ENCODE measurements around the gene CLDN12. TPM values are rescaled to one million over a fixed set of nuclear protein-coding genes. Genes with fewer than 3 reads are reported as not detected.

CLDN12 gene
- total and polyA plus RNA-seq, 2 donors (not counting 1 experiment from before 2014, with no cell fraction given) = 1.2 to 14.1 TPM

- ATAC-seq (ENCODE audit: low read depth) = no peak
- Mint-ChIP-seq H3K27ac (no peak overlapping the region), H3K9me3 (ENCODE audit: insufficient read depth) (no peaks in the 10 kb centered on the region), H3K27me3 (no peaks in the 10 kb centered on the region), H3K4me1 (no peaks in the 10 kb centered on the region), H3K4me3 (no peak overlapping the region)
- ChIA-PET CTCF (interaction anchor here (1.2 to 4.7 kb wide), 2 partner anchors 109 to 268 kb away, joined by 5 to 15 read pairs; partner anchors contain the start of gene STEAP1), POLR2A (no interaction called here)
- H3K4me3 ChIP-seq (ENCODE audit: control extremely low read depth in 1 of 5, extremely low read depth in 1 of 5, insufficient read depth in 1 of 5, low read depth in 2 of 5, low read length in 4 of 5) = no peak overlapping the region
- H3K79me2 ChIP-seq (ENCODE audit: control insufficient read depth, insufficient read depth, low read length) = no peaks in the 10 kb centered on the region
- H4K20me1 ChIP-seq (ENCODE audit: control insufficient read depth, insufficient read depth, low read length, poor library complexity, severe bottlenecking) = no peaks in the 10 kb centered on the region
- H3K27me3 ChIP-seq (replicated peaks in 1 of 4; ENCODE audit: control extremely low read depth in 1 of 4, control insufficient read depth in 3 of 4, insufficient read depth in 4 of 4, low read length in 3 of 4) = no peaks in the 10 kb centered on the region
- 98% methylated on average over 3 of the region's 6 CpGs for WGBS (ENCODE audit: insufficient coverage)
- H3K27ac ChIP-seq (ENCODE audit: low read length in 2 of 2) = no peak overlapping the region
- H3K4me1 ChIP-seq (ENCODE audit: control insufficient read depth in 2 of 2, insufficient read depth in 2 of 2, low read length in 2 of 2) = no peaks in the 10 kb centered on the region
- TF ChIP-seq EZH2 (IDR thresholded peaks at IDR 0.05; ENCODE audit: borderline replicate concordance, insufficient read depth, low read depth, low read length, poor library complexity, severe bottlenecking) = no peak
- TF ChIP-seq, protein P1, sequence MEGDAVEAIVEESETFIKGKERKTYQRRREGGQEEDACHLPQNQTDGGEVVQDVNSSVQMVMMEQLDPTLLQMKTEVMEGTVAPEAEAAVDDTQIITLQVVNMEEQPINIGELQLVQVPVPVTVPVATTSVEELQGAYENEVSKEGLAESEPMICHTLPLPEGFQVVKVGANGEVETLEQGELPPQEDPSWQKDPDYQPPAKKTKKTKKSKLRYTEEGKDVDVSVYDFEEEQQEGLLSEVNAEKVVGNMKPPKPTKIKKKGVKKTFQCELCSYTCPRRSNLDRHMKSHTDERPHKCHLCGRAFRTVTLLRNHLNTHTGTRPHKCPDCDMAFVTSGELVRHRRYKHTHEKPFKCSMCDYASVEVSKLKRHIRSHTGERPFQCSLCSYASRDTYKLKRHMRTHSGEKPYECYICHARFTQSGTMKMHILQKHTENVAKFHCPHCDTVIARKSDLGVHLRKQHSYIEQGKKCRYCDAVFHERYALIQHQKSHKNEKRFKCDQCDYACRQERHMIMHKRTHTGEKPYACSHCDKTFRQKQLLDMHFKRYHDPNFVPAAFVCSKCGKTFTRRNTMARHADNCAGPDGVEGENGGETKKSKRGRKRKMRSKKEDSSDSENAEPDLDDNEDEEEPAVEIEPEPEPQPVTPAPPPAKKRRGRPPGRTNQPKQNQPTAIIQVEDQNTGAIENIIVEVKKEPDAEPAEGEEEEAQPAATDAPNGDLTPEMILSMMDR (IDR thresholded peaks at IDR 0.05) = no peak
- H3K4me2 ChIP-seq (replicated peaks; ENCODE audit: low read depth, low read length, poor library complexity, severe bottlenecking) = no peak overlapping the region
- intact Hi-C loops (cut with micrococcal nuclease) = no loop called here
- DNase-seq = no peak
- H2AFZ ChIP-seq (ENCODE audit: insufficient read depth, low read depth, low read length, poor library complexity, severe bottlenecking) = no peak overlapping the region
- H3K9ac ChIP-seq (ENCODE audit: low read length) = no peak overlapping the region
- H3K9me3 ChIP-seq (ENCODE audit: control extremely low read depth in 1 of 3, control insufficient read depth in 2 of 3, insufficient read depth in 1 of 3, low read length in 2 of 3) = no peaks in the 10 kb centered on the region
- H3K36me3 ChIP-seq (replicated peaks in 1 of 2; ENCODE audit: control extremely low read depth in 1 of 2, control insufficient read depth in 1 of 2, extremely low read depth in 1 of 2, insufficient read depth in 2 of 2, low read length in 1 of 2) = no peaks in the 10 kb centered on the region
Measured at GRCh38 chr7:90421651-90422050, 18.4 kb downstream of the CLDN12 start.

GRCh38 chr7:90424720-90425119 lies 21.5 kb downstream of the CLDN12 start:
- intact Hi-C loops (cut with micrococcal nuclease) = no loop called here
- CTCF ChIA-PET = interaction anchor here (0.8 to 1.4 kb wide), 6 partner anchors 11 to 271 kb away, joined by 3 to 4 read pairs (median 4); partner anchors contain the start of gene STEAP1

More at GRCh38 chr7:90424720-90425119, 21.5 kb downstream of the CLDN12 start:
- Histone ChIP-seq H2AFZ (ENCODE audit: insufficient read depth, low read depth, low read length, poor library complexity, severe bottlenecking) (no peak overlapping the region), H3K79me2 (ENCODE audit: control insufficient read depth, insufficient read depth, low read length) (no peaks in the 10 kb centered on the region), H3K4me2 (replicated peaks; ENCODE audit: low read depth, low read length, poor library complexity, severe bottlenecking) (no peak overlapping the region), H3K36me3 (replicated peaks in 1 of 2; ENCODE audit: control extremely low read depth in 1 of 2, control insufficient read depth in 1 of 2, extremely low read depth in 1 of 2, insufficient read depth in 2 of 2, low read length in 1 of 2) (no peaks in the 10 kb centered on the region), H3K4me1 (ENCODE audit: control insufficient read depth in 2 of 2, insufficient read depth in 2 of 2, low read length in 2 of 2) (no peaks in the 10 kb centered on the region), H3K27ac (ENCODE audit: low read length in 2 of 2) (no peak overlapping the region), H3K9ac (ENCODE audit: low read length) (no peak overlapping the region), H3K4me3 (ENCODE audit: control extremely low read depth in 1 of 5, extremely low read depth in 1 of 5, insufficient read depth in 1 of 5, low read depth in 2 of 5, low read length in 4 of 5) (no peak overlapping the region), H3K9me3 (ENCODE audit: control extremely low read depth in 1 of 3, control insufficient read depth in 2 of 3, insufficient read depth in 1 of 3, low read length in 2 of 3) (no peaks in the 10 kb centered on the region), H4K20me1 (ENCODE audit: control insufficient read depth, insufficient read depth, low read length, poor library complexity, severe bottlenecking) (no peaks in the 10 kb centered on the region), H3K27me3 (replicated peaks in 1 of 4; ENCODE audit: control extremely low read depth in 1 of 4, control insufficient read depth in 3 of 4, insufficient read depth in 4 of 4, low read length in 3 of 4) (no peaks in the 10 kb centered on the region)
- ATAC-seq (ENCODE audit: low read depth) (no peak), DNase-seq (no peak)
- Mint-ChIP-seq H3K27me3 (peaks cover 3% of the 10 kb centered on the region), H3K9me3 (ENCODE audit: insufficient read depth) (no peaks in the 10 kb centered on the region), H3K4me1 (no peaks in the 10 kb centered on the region), H3K27ac (no peak overlapping the region), H3K4me3 (no peak overlapping the region)
- POLR2A ChIA-PET = no interaction called here
- whole genome bisulfite sequencing (ENCODE audit: insufficient coverage) = 86% methylated on average over 3 of the region's 3 CpGs
- TF ChIP-seq, protein P1 (IDR thresholded peaks at IDR 0.05) = no peak
